Suprapubic skin (tissue), 3 donors: Measurements from ENCODE around the gene FSCN2.

ENCODE experiments used
- POLR2A ChIP-seq, 2 donors: fragments of 450-650 bp; IDR thresholded peaks; one replicate each; pipeline ENCODE4 v1.6.1; 2017; ENCODE audit warnings: antibody characterized with exemption in 2 of 2, mild to moderate bottlenecking in 2 of 2, moderate library complexity in 2 of 2
- TF ChIP-seq, protein P1 (sequence below), 2 donors: fragments of 200-600 bp in 1 of 2; fragments of 450-650 bp in 1 of 2; sonication (generic) in 1 of 2; IDR thresholded peaks; one replicate each; pipeline ENCODE4 v1.5.1; 2016 to 2019; ENCODE audit warnings: antibody characterized with exemption in 2 of 2, mild to moderate bottlenecking in 1 of 2, moderate library complexity in 1 of 2

DNA sequence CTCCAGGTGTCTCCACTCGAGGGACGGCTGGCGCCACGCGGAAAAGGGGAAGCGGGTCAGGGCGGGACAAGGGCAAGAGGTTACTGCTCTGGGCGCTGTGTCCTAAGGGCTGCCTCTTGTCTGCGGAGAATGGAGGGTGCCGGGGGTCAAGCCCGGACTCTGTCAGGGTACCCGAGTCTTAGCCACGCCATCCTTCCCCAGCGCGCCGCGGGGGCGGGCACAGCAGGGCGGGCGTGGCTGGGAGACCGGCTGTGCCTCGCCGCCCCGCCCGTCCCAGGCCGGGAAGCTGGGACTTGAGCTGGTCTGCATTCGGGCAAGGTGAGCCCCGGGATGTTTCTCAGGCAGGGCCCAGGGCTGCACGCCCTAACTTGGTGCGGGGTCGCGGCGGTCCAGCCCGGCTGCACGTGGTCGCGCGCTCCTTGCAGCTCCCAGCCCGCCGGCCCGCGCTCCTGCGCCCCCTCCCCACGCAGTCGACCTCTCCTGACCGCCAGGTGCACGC lies 9.3 kb upstream of the FSCN2 start:
- TF ChIP-seq, protein P1, sequence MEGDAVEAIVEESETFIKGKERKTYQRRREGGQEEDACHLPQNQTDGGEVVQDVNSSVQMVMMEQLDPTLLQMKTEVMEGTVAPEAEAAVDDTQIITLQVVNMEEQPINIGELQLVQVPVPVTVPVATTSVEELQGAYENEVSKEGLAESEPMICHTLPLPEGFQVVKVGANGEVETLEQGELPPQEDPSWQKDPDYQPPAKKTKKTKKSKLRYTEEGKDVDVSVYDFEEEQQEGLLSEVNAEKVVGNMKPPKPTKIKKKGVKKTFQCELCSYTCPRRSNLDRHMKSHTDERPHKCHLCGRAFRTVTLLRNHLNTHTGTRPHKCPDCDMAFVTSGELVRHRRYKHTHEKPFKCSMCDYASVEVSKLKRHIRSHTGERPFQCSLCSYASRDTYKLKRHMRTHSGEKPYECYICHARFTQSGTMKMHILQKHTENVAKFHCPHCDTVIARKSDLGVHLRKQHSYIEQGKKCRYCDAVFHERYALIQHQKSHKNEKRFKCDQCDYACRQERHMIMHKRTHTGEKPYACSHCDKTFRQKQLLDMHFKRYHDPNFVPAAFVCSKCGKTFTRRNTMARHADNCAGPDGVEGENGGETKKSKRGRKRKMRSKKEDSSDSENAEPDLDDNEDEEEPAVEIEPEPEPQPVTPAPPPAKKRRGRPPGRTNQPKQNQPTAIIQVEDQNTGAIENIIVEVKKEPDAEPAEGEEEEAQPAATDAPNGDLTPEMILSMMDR (IDR thresholded peaks at IDR 0.05), result no peak
- TF ChIP-seq POLR2A (IDR thresholded peaks at IDR 0.05), result no peak
